ENCODE results near the gene CYB5R2. TPM values are rescaled to one million over a fixed set of nuclear protein-coding genes. Genes with fewer than 3 reads are reported as not detected.

Gene CYB5R2
- total RNA-seq, 1 experiment from 2014 or later: 4.5 TPM

DNA sequence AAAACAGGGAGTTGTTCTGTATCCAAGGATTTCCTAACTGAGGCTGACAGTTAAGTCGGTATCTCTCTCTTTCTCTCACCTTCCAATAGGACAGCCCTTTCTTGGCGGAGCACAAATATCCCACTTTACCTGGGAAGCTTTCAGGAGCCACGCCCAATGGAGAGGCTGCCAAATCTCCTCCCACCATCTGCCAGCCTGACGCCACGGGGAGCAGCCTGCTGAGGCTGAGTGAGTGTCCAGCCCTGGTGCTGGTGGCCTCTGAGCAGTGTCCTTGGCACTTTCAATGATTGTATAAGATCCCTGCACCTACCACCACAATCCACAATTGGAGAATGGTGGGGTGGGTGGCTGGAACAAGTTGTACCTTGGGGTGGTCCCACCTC lies 33.7 kb downstream of the CYB5R2 start:
- Histone ChIP-seq H3K36me3 (ENCODE audit: control insufficient read depth, insufficient read depth, low read length) (peaks cover 7% of the 10 kb centered on the region), H3K4me1 (no peaks in the 10 kb centered on the region), H3K27me3 (replicated peaks; ENCODE audit: control insufficient read depth, insufficient read depth, low read length) (no peaks in the 10 kb centered on the region), H3K9me3 (no peaks in the 10 kb centered on the region), H3K4me3 (ENCODE audit: low read depth, low read length) (no peak overlapping the region)
- no peak overlapping the region for H3K4me3 Mint-ChIP-seq (ENCODE audit: unreplicated experiment)
- ChIA-PET CTCF (no interaction called here), POLR2A (interaction anchor here (0.6 kb wide), 1 partner anchor 14 kb away, joined by 3 read pairs; no protein-coding TSS in a partner anchor)
- TF ChIP-seq, protein P1, sequence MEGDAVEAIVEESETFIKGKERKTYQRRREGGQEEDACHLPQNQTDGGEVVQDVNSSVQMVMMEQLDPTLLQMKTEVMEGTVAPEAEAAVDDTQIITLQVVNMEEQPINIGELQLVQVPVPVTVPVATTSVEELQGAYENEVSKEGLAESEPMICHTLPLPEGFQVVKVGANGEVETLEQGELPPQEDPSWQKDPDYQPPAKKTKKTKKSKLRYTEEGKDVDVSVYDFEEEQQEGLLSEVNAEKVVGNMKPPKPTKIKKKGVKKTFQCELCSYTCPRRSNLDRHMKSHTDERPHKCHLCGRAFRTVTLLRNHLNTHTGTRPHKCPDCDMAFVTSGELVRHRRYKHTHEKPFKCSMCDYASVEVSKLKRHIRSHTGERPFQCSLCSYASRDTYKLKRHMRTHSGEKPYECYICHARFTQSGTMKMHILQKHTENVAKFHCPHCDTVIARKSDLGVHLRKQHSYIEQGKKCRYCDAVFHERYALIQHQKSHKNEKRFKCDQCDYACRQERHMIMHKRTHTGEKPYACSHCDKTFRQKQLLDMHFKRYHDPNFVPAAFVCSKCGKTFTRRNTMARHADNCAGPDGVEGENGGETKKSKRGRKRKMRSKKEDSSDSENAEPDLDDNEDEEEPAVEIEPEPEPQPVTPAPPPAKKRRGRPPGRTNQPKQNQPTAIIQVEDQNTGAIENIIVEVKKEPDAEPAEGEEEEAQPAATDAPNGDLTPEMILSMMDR (IDR thresholded peaks at IDR 0.05; ENCODE audit: insufficient read depth in 1 of 2, low read depth in 1 of 2, low read length in 1 of 2, severe bottlenecking in 1 of 2, unreplicated experiment in 1 of 2): no peak
- peaks cover 78% of the 10 kb centered on the region for H3K36me3 Mint-ChIP-seq (ENCODE audit: insufficient read depth, unreplicated experiment)
- H3K4me1 Mint-ChIP-seq (ENCODE audit: low read depth, unreplicated experiment): peaks cover 14% of the 10 kb centered on the region
- H3K9me3 Mint-ChIP-seq (ENCODE audit: unreplicated experiment): no peaks in the 10 kb centered on the region
- BruUV-seq (replicated peaks): no TSS peak
- intact Hi-C loops (cut with micrococcal nuclease; ENCODE audit: unreplicated experiment): no loop called here
- H3K27me3 Mint-ChIP-seq (ENCODE audit: insufficient read depth, unreplicated experiment): no peaks in the 10 kb centered on the region
- no peak overlapping the region for H3K27ac Mint-ChIP-seq (ENCODE audit: unreplicated experiment)
- DNase-seq: no peak

DNA sequence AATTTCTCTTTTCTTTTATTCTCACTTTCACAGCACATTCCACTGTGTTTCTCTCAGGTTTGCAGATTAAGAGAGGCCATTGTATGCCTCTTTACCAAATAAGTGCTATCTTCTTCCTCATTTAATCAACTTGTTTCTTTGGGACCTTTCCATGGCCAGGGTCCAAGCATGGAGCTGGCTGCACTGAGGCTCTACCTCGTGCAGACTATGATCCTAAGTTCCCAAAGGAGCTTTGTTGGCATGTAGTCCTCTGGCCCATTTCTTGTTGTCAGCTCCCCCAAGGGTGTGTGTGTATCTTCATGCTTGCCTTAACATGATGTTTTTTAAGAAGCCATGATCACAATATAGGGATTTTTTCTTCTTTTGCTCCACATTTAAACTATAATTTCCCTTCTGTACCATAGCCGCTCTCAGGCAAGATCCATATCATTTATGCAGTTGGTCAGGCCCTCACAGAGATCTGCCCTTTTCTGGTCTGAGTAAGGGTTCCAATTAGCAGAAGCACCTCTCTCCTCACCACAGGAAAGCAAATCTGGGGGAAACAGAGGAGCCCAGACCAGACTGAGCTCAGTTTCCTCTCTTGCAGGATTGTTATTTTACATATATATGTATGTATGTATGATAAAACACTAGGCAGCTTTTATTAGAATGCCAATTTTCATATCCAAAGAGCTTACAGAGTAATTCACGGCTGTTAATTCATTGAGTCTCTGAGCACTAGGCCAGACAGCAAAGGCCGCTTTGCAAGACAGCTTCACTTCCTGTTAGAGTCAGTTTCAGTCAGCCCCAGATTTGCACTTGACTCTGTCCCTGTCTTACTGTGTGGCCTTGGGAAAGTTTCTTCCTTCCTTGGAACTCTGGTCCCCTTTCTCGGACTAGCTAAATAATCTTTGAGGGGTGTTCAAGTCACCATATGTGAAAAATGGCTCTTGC lies 34.3 kb downstream of the CYB5R2 start:
- peaks cover 14% of the 10 kb centered on the region for H3K4me1 Mint-ChIP-seq (ENCODE audit: low read depth, unreplicated experiment)
- no peaks in the 10 kb centered on the region for H3K4me1 ChIP-seq
- no peaks in the 10 kb centered on the region for H3K9me3 ChIP-seq
- H3K9me3 Mint-ChIP-seq (ENCODE audit: unreplicated experiment): no peaks in the 10 kb centered on the region
- no peak for DNase-seq
- H3K4me3 ChIP-seq (ENCODE audit: low read depth, low read length): no peak overlapping the region
- H3K4me3 Mint-ChIP-seq (ENCODE audit: unreplicated experiment): no peak overlapping the region
- no TSS peak for BruUV-seq (replicated peaks)
- ChIA-PET POLR2A (interaction anchor here (0.6 kb wide), 1 partner anchor 15 kb away, joined by 3 read pairs; no protein-coding TSS in a partner anchor), CTCF (no interaction called here)
- intact Hi-C loops (cut with micrococcal nuclease; ENCODE audit: unreplicated experiment): no loop called here
- no peaks in the 10 kb centered on the region for H3K27me3 ChIP-seq (replicated peaks; ENCODE audit: control insufficient read depth, insufficient read depth, low read length)
- H3K36me3 ChIP-seq (ENCODE audit: control insufficient read depth, insufficient read depth, low read length): peaks cover 10% of the 10 kb centered on the region
- TF ChIP-seq, protein P1 (IDR thresholded peaks at IDR 0.05; ENCODE audit: insufficient read depth in 1 of 2, low read depth in 1 of 2, low read length in 1 of 2, severe bottlenecking in 1 of 2, unreplicated experiment in 1 of 2): no peak
- H3K27me3 Mint-ChIP-seq (ENCODE audit: insufficient read depth, unreplicated experiment): no peaks in the 10 kb centered on the region
- H3K36me3 Mint-ChIP-seq (ENCODE audit: insufficient read depth, unreplicated experiment): peaks cover 78% of the 10 kb centered on the region
- no peak overlapping the region for H3K27ac Mint-ChIP-seq (ENCODE audit: unreplicated experiment)

DNA sequence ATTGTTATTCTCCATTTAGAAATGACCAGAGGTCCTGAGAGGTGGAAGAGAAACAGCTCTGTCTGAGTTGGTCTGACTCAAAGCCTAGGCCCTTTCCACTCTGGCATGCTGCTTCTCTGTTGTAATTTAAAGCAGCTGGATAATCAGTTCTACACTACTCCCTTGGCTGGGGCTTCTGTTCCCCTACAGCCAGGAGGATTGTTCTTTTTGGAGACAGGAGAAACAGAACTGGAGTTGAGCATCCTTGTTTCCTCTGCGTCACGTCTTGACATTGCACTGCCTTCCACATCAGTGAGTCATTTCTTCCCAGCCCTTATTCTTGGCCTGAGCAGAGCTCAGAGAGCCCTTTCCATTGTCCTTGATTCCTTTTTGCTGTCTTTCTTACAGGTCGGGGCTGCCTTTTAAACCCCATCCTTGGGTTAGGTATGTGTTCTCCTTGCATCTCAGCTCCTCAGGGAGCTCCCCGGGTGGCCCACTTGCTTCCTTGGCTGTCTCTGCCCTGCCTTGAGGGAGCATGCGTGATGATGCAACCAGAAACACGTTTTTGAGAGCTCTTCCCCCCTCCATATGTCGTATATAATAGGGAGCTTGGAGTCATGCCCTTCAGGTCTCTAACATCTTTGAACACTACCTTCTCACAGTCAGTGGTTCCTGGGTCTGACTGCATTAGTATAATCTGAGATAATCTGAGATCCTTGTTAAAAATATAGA lies 35.7 kb downstream of the CYB5R2 start:
- H3K4me1 ChIP-seq: no peaks in the 10 kb centered on the region
- no peaks in the 10 kb centered on the region for H3K27me3 ChIP-seq (replicated peaks; ENCODE audit: control insufficient read depth, insufficient read depth, low read length)
- ChIA-PET POLR2A (no interaction called here), CTCF (interaction anchor here (1.5 kb wide), 1 partner anchor 66 kb away, joined by 4 read pairs; no protein-coding TSS in a partner anchor)
- Mint-ChIP-seq H3K9me3 (ENCODE audit: unreplicated experiment) (no peaks in the 10 kb centered on the region), H3K4me1 (ENCODE audit: low read depth, unreplicated experiment) (peaks cover 14% of the 10 kb centered on the region), H3K27me3 (ENCODE audit: insufficient read depth, unreplicated experiment) (no peaks in the 10 kb centered on the region), H3K36me3 (ENCODE audit: insufficient read depth, unreplicated experiment) (peaks cover 72% of the 10 kb centered on the region), H3K4me3 (ENCODE audit: unreplicated experiment) (no peak overlapping the region), H3K27ac (ENCODE audit: unreplicated experiment) (no peak overlapping the region)
- H3K4me3 ChIP-seq (ENCODE audit: low read depth, low read length): no peak overlapping the region
- BruUV-seq (replicated peaks): no TSS peak
- DNase-seq: no peak
- intact Hi-C loops (cut with micrococcal nuclease; ENCODE audit: unreplicated experiment): no loop called here
- peaks cover 10% of the 10 kb centered on the region for H3K36me3 ChIP-seq (ENCODE audit: control insufficient read depth, insufficient read depth, low read length)
- H3K9me3 ChIP-seq: no peaks in the 10 kb centered on the region
- TF ChIP-seq, protein P1 (IDR thresholded peaks at IDR 0.05; ENCODE audit: insufficient read depth in 1 of 2, low read depth in 1 of 2, low read length in 1 of 2, severe bottlenecking in 1 of 2, unreplicated experiment in 1 of 2): no peak

Data from Caco-2 (cell line).